Renal pelvis (tissue), 4 donors: ENCODE data around the gene TCF15. TPM values are rescaled to one million over a fixed set of nuclear protein-coding genes. Genes with fewer than 3 reads are reported as not detected.

ENCODE experiments used
- DNase-seq: peaks from one replicate; pipeline ENCODE4 v3.0.0-alpha.2; 2013
- polyA plus RNA-seq, 3 donors: library from polyadenylated mRNA; unstranded; fragments of 120-200 nt; gene quantifications; one replicate each; pipeline ENCODE4 v1.2.1, GENCODE V29; 2013; ENCODE audit not compliant: insufficient read length in 3 of 3

The TCF15 gene
- polyA plus RNA-seq, 3 donors = 0.96 to 1.9 (median 1.3) TPM

DNA sequence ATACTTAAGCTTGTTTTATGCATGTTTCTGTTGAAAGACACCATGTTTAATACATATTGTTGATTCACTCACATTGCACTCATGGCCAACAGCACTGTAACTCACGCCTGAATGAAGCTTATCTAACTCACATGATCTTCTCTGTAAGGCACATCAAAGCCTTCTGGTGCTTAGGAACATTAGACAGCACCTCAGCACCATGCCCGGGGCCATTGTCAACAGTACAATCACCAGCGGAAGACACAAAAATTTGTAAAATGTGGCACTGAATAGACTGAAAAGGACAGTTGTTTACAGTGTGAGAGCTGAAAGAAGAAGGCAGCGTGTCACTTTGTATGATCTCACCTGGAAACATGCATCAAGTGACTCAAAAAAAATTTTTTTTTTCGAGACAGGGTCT is 8.9 kb upstream of the TCF15 start:
- no peak for DNase-seq

DNA sequence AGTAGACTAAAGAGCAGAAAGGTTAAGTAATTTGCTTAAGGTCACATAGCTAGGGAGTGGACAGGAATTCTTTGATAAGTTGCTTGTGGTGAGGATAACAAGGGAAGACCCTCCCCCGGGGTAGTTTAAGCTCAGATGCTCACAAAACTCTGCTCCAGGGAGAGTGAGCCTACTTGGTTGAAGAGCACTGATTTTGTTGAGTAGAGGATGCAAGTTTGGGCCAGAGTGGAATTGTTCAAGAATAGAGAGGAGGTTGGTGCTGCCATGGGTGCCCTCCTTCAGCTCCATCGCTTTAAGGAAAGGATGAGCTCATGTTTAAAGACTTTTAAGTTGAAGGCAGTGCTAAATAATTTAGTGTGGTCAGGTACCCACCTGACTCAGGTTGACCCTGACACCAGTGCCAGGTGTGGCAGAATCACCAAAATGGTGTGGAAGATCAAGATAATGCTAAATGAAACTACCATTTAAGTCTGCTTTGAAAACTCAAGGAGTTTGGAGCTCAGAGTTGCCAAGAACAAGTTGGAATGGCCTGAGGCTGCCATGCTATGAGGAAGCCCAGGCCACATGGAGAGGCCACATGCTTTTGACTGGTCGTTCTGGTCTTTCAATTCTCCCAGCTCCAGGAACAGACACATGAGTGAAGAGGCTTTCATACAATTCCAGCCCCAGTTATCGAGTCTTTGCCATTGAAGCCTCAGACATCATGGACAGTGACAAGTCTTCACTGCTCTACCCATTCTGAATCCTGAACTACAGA is 8.0 kb upstream of the TCF15 start:
- no peak for DNase-seq

DNA sequence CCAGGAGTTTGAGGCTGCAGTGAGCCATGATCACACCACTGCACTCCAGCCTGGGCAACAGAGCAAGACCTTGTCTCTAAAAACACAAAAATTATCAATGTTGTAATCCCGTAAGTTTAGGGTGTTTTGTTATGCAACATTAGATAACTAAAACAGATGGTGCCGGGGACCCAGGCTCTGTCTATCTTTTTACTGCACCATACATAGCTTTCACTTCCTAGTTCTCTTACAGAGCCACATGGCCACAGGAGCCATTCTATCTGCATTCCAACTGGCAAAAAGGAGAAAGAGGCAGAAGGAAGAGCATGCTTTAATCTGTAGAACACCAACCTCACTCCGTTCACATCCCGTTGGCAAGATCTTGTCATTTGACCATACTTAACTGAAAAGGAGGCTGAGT is 5.4 kb upstream of the TCF15 start:
- no peak for DNase-seq

DNA sequence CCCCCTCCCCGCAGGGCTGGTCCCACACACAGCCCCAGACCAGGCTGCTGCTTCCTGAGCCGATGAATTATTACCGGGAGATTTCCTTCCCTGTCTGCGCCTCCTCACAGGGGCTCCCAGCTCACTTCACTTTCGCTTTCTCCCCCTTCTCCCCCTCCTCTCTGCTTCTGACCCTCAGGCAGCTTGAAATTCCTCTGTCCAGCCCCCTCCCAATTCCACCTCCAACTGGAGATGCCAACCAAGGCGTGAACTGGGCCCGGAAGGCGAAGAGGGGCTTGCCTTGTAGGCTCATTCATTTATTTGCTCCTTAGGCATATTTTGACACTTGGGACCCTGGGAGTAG is 1.7 kb upstream of the TCF15 start:
- DNase-seq = peak; percentile 71

DNA sequence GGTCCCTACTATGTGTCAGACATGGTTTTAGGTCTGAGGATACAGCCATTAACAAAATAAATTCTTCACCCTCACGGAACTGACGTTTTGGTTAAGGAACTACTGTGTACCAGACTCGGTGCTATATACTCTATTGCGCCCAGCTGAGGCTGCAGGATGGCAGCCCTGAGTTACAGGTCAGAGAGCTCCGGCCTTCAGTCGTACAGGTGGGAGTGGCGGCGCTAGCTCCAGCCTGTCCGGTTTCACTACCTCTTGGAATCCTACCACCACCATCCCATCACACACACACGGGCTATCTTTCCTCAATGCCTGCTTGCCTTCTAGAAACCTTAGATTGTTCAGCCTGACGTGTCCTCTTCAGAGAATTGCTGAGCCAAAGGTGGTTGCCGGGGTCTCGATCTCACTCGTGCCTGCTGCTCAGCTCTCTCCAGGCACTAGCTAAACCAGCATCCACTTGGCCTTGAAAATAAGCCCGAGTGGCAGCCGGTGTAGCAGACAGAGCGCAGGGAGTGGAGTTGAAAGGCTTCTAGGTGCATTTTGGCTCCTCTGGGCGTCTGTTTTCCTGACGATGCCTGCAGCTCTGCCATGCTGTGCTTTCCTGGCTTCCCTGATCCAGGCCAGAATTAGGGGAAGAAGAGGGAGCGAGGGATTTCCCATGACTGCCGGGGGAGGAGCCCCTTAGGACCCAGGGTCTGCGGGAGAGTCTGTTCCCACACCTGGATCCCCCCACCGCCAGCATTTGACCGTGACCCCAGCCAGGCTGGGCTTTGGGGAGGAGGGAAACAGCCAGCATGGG is 1.1 kb upstream of the TCF15 start:
- no peak for DNase-seq

DNA sequence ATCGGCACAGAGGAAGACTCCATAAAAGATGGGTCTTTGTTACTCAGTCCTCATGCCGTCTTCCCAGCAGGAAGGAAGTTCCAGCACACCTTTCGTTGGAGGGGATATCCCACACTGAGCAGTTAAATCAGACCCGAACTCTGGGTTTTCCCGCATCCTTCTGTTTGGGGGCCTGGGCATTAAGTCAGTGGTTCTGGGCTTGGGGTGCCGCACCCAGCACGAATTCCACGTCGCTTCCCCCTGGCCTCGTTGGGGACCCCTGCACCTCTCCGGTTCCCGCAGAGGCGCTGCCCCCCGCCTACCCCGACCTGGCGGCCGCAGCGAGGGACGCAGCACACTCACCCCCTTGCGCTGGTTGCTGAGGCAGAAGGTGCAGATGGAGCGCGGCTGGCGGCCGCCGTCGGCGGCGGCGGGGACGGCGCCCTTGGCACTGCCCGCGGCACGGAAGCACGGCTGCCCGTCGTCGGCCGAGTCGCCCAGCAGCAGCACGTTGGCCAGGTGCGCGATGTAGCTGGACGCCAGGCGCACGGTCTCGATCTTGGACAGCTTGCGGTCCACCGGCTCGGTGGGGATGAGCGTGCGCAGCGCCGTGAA is 641 bp downstream of the TCF15 start:
- no peak for DNase-seq

DNA sequence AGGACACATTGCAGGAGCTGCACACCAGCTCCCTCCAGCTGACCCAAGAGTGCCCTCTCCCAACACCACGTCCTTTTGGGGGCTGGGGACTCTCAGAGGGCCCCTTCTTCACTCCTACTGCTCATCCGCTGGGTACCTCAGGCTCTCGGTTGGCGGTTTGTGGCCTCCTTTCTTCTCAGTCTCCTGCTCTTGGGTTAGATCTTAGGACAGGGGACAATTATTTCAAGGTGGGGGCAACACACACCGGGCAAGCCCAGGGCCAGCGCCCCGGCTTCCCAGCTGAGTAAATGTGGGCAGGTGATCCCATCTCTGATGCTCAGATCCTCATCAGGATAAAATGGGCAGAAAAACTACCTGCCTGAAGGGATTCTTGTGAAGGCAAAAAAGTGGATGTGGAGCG is 1.1 kb downstream of the TCF15 start:
- no peak for DNase-seq

DNA sequence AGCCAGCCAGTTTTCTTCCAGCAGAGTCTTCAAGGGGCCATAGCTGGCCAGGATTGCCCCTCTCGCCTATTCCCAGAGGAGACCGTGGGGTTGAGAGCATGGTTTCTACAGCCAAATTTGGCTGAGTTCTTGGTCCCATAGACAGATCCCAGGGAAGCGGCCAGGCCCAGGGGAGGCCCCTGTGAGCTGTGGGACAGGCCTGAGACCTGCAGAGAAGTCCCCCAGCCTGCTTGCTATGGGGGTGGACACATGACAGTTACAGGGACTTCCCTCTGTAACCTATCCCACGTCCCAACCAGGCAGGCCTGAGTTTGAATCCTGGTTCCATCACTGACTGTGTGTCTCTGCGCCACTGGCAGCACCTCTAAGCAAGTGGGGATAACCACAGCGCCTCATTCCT is 2.6 kb downstream of the TCF15 start:
- no peak for DNase-seq

- no peak for DNase-seq
Observed at GRCh38 chr20:605237-605636, 4.9 kb downstream of the TCF15 start.

- DNase-seq = no peak
Observed at GRCh38 chr20:603116-603640, 6.9 kb downstream of the TCF15 start.

DNA sequence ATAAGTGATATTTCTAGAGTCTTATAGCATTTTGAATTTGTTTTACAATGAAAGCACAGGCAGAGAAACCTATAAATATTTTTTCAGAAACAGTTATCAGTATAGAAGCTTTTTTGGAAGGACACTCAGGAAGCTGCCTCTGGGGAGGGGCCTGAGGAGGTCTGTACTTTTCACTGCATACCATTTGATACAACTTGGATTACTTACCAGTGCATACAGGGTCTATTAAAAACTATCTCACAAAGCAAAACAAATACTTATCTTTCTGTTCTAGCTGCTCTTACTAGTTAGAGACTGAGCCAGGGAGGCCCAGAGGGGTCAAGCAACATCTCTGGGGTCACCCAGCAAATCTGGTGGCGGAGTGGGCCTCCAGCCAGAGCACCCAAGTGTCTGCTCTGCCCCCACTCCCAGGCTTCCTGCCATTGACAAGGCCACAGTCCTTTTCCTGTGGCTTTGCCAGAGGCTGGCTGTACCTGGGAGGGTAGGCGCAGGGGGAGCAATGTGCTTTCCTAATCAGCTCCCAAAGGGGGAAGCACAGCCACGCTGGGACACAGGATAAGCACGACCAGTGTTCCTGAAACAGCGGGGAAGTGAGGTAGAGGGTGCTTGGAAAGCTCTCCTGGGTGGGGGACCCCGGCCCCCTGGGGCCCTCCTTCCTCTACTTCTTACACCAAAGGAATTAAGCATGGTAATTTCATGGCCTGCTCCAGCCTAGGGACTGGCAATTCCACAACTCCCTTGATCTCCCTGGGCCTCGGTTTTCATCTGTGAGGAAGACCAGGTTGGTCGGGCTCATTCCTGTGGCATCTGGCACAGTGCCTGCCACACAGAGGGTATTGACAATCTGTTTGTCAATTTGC is 7.8 kb downstream of the TCF15 start:
- no peak for DNase-seq

DNA sequence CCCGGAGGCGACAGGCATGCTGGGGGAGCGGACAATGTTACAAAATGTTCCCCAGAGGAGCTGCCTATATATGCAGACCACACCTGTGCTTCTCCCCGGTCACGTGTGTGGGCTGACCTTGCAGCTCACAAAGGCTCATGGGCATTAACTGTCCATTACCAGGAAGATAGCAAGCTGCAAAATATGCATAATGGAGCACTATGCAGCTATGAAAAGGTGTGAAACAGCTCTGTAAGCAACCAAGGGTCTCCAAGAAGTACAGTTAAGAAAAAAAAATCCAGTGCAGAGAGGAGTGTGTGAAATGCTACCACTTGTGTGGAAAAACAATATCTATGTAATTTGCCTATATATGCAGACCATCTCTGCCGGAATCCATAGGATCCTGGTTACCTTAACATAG is 9.4 kb downstream of the TCF15 start:
- DNase-seq = no peak

DNA sequence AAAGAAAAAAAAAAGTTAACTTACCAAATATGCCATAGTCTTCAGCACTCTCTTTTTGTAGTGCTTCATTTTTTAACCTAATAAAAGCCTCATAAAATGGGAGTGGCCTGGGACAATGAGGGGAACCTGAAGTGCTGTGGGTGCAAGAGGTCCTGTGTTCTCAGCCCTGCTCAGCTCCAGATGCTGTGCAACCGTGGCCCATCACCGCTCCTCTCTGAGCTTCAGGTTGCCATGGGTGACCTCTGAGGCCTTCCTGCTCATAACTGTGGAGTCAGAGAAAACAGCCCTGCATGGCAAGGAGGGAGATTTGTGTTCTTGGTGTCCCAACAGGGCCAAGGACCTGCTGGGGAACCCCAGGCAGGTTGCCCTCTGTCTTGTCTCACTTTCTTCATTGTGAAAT is 10.0 kb downstream of the TCF15 start:
- DNase-seq = no peak

- no peak for DNase-seq
Observed at GRCh38 chr20:598133-598850, 11.8 kb downstream of the TCF15 start.

DNA sequence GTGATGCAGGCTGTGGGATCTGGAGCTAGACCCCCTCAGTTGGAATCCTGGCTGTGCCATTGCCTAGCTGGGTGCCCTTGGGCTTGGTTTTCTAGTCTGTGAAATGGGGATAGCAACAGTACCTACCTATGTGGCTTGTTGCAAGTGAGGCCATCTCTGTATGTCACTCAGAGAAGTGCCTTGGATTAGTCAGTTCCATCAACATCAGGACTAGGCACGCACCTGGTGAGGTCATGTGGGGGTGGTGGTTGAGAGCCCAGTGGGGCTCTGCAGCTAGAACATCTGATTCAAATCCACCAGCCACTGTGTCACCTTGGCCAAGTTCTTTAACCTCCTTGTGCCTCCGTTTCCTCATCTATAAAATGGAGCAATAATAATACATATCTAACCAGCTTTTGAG is 12.5 kb downstream of the TCF15 start:
- DNase-seq = no peak

DNA sequence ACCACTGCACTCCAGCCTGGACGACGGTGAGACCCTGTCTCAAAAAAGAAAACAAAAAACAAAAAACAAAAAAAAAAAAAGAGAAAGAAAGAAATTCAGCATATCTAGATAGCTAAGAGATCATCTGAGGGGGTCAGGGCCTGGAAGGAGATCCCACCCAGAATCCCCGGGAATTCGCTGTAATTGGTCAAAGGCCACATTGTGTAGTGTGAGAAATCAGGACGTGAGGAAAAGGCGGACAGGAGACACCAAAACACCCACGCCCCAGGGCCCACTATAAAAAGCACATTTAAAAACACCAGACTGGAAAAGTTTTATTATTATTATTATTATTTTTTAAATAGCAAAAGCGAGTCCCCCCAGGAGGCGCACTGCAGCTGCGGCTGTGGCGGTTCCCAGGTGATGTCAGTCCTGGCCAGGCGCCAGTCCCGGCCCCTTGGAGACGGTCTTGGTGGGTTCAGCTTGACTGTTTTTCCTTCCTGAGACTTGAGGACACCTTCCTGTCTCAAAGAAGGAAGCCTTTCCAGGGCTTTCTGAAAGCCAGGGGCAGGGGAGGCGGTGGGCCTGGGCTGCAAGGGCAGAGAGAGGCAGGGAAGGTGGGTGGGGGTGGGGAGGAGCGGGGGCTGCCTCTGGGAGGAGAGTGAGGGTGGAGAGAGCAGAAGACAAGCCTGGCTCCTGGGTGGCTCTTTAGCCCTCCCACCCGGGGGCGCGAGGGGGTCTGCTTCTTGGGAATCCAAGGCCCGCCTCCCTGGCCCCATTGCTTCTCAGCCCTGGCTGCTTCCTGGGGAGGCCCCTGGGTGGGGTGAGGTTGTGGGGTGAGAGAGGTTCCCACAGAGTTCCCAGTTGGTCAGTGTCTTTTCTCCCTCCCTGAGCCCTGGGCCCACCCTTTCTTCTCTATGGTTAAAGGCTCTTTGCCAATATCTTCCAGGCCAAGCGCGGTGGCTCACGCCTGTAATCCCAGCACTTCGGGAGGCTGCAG is 14.5 kb downstream of the TCF15 start:
- no peak for DNase-seq

DNA sequence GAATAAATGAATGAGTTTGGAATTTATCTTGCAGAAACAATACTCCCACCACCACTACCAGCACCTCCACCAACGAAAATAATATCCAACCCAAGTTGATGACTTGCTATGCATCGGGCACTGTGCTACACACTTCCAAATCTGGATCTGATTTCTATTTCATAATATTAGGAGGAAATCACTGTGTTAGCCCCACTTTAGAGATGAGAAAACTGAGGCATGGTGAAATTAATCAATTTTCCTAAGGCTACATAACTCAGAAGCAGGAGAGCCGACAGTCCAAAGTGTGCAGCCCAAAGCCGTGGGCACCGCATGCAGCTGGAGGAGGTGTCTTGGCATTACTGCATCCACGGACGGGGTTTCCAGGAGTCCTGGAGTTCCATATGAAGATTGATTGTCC is 17.6 kb downstream of the TCF15 start:
- DNase-seq = no peak

- DNase-seq = no peak
Observed at GRCh38 chr20:591941-592340, 18.2 kb downstream of the TCF15 start.

DNA sequence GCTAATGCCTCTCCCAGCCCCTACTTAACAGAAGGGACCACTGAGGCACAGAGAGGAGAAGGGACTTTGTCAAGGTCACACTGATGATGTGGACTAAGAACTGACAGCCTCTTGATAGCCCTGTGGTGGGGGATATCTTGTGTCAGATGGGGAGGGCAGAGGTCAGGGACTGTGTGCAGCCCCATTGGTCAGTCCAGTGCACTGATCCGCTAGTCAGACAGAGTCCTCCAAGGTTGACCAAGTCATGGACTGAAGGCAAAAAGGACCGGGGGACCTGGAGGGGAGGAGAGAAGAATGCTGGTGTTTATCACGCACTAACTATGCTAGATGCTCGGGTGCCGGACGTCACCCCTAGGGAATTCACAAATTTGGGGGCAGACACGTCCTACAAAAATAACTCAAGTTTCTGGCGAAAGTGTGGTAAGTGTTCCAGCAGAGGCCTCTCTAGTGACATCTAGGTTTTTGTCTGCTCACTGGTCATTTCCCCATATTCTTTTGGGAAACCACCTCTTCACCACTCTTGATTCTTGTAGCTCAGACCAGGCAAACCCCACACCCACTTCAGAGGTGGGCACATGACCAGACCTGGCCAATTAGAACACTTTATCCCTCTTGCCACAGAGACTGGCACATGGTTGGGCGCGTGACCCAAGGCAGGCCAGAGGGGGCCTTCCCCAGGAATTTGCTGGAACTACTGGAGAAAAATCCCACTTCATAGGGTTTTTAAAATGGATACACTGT is 21.0 kb downstream of the TCF15 start:
- DNase-seq = no peak
